Common myeloid progenitor, CD34-positive (primary cell): ENCODE measurements around the gene STYX.

ENCODE experiments used
- CTCF ChIA-PET: fragments of 350-600 bp; sonication (Branson Sonifier 250); formaldehyde crosslinking; loops from one replicate; lab custom pipeline; 2021; ENCODE audit warnings: antibody characterized with exemption; lab: Charles Lee
- POLR2A ChIA-PET: fragments of 350-600 bp; sonication (Branson Sonifier 250); formaldehyde crosslinking; loops from one replicate; lab custom pipeline; 2021; ENCODE audit warnings: antibody characterized with exemption; lab: Charles Lee
- DNase-seq, 3 donors: peaks; one replicate each; pipeline versions ENCODE4 v3.0.0 to v3.0.0-alpha.2; 2013
- H3K27ac ChIP-seq, 2 experiments: 1 replicate in 1 of 2; 2 replicates in 1 of 2; pipeline ENCODE4 v1.7.0; 2013; ENCODE audit warnings: inconsistent platforms in 2 of 2, low read length in 2 of 2, mild to moderate bottlenecking in 2 of 2, low read depth in 1 of 2, moderate library complexity in 1 of 2; ENCODE audit not compliant: severe bottlenecking in 2 of 2, insufficient read depth in 1 of 2, poor library complexity in 1 of 2
- H3K27me3 ChIP-seq, 5 experiments: replicated peaks in 2 of 5; 1 replicate in 3 of 5; 2 replicates in 2 of 5; pipeline versions ENCODE4 v1.6.1 to v1.7.0; 2013; ENCODE audit warnings: low read length in 4 of 5, mild to moderate bottlenecking in 2 of 5, moderate library complexity in 2 of 5, inconsistent platforms in 1 of 5; ENCODE audit not compliant: insufficient read depth in 5 of 5, control insufficient read depth in 4 of 5
- H3K36me3 ChIP-seq, 4 experiments: 1 replicate in 2 of 4; 2 replicates in 2 of 4; pipeline versions ENCODE4 v1.6.1 to v1.7.0; 2013; ENCODE audit warnings: low read length in 3 of 4, control low read depth in 1 of 4, mild to moderate bottlenecking in 1 of 4; ENCODE audit not compliant: control insufficient read depth in 4 of 4, insufficient read depth in 4 of 4
- H3K4me1 ChIP-seq, 4 experiments: 1 replicate in 3 of 4; 2 replicates in 1 of 4; pipeline versions ENCODE4 v1.6.1 to v1.7.1; 2013; ENCODE audit warnings: low read length in 3 of 4, mild to moderate bottlenecking in 3 of 4, control low read depth in 1 of 4, inconsistent platforms in 1 of 4, moderate library complexity in 1 of 4; ENCODE audit not compliant: control insufficient read depth in 4 of 4, insufficient read depth in 4 of 4; ENCODE audit errors: control extremely low read depth in 1 of 4
- H3K4me3 ChIP-seq, 7 experiments: 1 replicate in 4 of 7; 2 replicates in 3 of 7; pipeline versions ENCODE4 v1.5.1 to v1.7.0; 2013; ENCODE audit warnings: mild to moderate bottlenecking in 7 of 7, low read length in 6 of 7, moderate library complexity in 6 of 7, inconsistent platforms in 2 of 7, low read depth in 2 of 7, control low read depth in 1 of 7; ENCODE audit not compliant: insufficient read depth in 4 of 7, control insufficient read depth in 1 of 7; ENCODE audit errors: extremely low read depth in 1 of 7
- H3K9me3 ChIP-seq, 5 experiments: 1 replicate in 4 of 5; 2 replicates in 1 of 5; pipeline versions ENCODE4 v1.6.1 to v1.7.1; 2013; ENCODE audit warnings: low read length in 4 of 5, mild to moderate bottlenecking in 2 of 5, inconsistent platforms in 1 of 5, low read depth in 1 of 5, moderate library complexity in 1 of 5; ENCODE audit not compliant: control insufficient read depth in 4 of 5, insufficient read depth in 2 of 5; ENCODE audit errors: control extremely low read depth in 1 of 5
- WGBS: methylation state at CpG from one replicate; pipeline ENCODE4 v1.1.5; 2013; ENCODE audit not compliant: insufficient coverage; 5-methylcytosine and 5-hydroxymethylcytosine counted together

Gene STYX

DNA sequence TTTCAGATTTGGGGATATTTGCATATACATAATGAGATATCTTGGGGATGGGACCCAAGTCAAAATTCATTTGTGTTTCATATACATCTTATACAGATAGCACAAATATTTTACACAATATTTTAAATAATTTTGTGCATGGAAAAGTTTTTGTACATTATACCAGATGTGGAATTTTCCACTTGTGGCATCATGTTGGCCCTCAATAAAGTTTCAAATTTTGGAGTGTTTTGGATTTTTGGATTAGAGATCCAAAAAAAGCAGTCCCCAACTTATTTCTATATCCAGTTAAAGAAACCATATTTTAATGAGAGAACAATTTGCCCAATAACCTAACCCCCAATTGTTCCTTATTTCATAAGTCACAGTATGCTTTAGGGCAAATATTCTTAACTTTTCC, 56.9 kb downstream of the STYX start:
- Histone ChIP-seq H3K36me3 (peaks cover 0 to 2% (median 2%) of the 10 kb centered on the region in 4 experiments), H3K4me1 (peaks cover 12 to 39% (median 22%) of the 10 kb centered on the region in 4 experiments), H3K27me3 (no peaks in the 10 kb centered on the region), H3K27ac (no peak overlapping the region), H3K4me3 (no peak overlapping the region), H3K9me3 (no peaks in the 10 kb centered on the region)
- ChIA-PET CTCF (interaction anchor here (0.6 to 0.9 kb wide), 2 partner anchors 8 to 11 kb away, joined by 3 to 4 read pairs; no protein-coding TSS in a partner anchor), POLR2A (no interaction called here)
- DNase-seq, result no peak

DNA sequence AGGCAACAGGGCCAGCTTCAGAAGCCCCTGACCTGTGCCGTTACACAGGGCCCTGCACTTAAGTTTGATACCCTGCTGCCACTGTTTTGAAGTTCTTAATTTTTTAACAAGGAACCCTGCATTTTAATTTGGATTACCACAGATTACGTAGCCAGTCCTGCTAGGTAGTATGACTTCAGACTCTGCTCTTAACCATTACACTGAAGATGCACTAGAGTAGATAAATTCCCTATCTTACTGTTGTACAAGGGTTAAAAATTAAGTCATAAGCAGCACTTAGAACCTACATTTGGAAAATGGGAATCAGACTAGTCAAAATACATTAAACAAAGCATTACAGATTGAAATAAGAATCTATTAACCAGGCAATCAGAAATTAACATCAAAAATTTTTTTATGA, 59.2 kb downstream of the STYX start:
- H3K9me3 ChIP-seq, result no peaks in the 10 kb centered on the region
- H3K27me3 ChIP-seq, result no peaks in the 10 kb centered on the region
- H3K4me1 ChIP-seq, result peaks cover 10 to 26% (median 18%) of the 10 kb centered on the region in 4 experiments
- ChIA-PET POLR2A (no interaction called here), CTCF (no interaction called here)
- no CpG with 5 or more reads among the region's 2 CpGs for WGBS
- DNase-seq, result no peak
- peaks cover 0 to 2% (median 0%) of the 10 kb centered on the region in 4 experiments for H3K36me3 ChIP-seq
- H3K4me3 ChIP-seq, result no peak overlapping the region
- H3K27ac ChIP-seq, result no peak overlapping the region

DNA sequence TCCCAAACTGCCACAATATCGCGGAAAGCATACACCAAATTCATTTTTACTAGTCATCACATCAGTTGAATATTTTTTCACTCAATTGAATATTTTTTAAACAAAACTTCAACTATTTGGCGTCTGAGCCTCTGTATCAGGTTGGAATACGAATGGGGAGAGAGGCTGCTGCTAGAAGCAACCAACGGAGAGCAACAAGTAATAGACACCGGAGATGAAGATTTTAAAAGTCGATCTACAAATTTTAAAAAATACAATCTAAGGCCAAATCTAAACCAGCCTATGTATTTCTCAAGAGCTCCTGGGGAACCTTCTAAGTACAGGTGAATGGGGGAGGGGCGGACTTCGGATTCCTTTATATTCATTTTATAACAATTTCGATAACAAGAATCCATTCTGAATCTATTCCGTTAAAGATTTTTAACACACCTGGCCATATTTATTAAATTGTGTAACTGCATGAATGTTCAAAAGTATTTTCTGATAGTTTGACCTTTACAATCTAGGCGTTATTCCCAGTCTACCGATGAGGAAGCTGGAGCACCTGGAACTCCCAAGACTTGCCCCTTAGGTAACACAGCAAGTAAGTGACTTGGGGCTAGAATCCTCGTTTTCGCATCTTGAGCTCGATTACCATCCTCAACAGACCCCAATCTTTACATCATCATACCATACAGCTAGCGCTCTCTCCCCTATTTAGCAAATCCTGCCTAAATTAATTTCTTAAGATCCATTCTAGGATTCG, 60.2 kb downstream of the STYX start:
- peaks cover 10 to 23% (median 17%) of the 10 kb centered on the region in 4 experiments for H3K4me1 ChIP-seq
- peak overlapping the region in 6 of 7 experiments; percentile 71 to 98 (median 84) for H3K4me3 ChIP-seq
- no peak overlapping the region for H3K27ac ChIP-seq
- H3K27me3 ChIP-seq, result no peaks in the 10 kb centered on the region
- peaks cover 0 to 2% (median 0%) of the 10 kb centered on the region in 4 experiments for H3K36me3 ChIP-seq
- H3K9me3 ChIP-seq, result no peaks in the 10 kb centered on the region
- no peak for DNase-seq
- ChIA-PET POLR2A (no interaction called here), CTCF (interaction anchor here (0.6 to 1.1 kb wide), 2 partner anchors 16 to 53 kb away, joined by 3 read pairs; no protein-coding TSS in a partner anchor)
- 31% methylated on average over 5 of the region's 18 CpGs for WGBS

DNA sequence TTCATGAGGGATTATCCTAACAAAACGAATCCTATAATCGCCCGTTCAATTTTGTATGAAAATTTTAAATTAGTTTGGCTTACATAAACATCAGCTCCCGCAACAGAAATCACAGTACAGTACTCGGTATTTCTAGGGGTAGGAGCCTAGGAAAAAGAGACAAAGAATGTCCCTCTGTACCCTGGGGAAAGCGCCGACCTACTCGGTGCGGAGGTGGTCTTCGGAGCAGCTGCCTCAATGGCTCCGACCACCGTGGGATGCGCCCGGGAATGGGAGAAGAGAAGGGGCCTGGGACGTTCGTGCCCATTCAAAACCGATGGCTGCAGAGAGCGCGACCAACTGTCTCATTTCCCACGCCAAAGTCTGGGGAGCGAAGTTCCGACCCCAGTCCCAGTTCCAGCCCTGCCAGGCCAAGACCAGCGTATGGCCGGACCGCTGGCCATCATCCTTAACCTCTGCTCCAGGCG, 60.8 kb downstream of the STYX start:
- H3K4me3 ChIP-seq, result peak overlapping the region; percentile 50 to 98 (median 82)
- CTCF ChIA-PET, result interaction anchor here (1.1 to 1.2 kb wide), 2 partner anchors 10 to 17 kb away, joined by 3 read pairs; no protein-coding TSS in a partner anchor
- DNase-seq, result no peak
- WGBS, result 0% methylated on average over 15 of the region's 26 CpGs
- POLR2A ChIA-PET, result no interaction called here
- H3K27me3 ChIP-seq, result no peaks in the 10 kb centered on the region
- H3K4me1 ChIP-seq, result peaks cover 10 to 23% (median 17%) of the 10 kb centered on the region in 4 experiments
- peaks cover 0 to 2% (median 0%) of the 10 kb centered on the region in 4 experiments for H3K36me3 ChIP-seq
- H3K9me3 ChIP-seq, result no peaks in the 10 kb centered on the region
- peak overlapping the region in 1 of 2 experiments; percentile 58 for H3K27ac ChIP-seq

DNA sequence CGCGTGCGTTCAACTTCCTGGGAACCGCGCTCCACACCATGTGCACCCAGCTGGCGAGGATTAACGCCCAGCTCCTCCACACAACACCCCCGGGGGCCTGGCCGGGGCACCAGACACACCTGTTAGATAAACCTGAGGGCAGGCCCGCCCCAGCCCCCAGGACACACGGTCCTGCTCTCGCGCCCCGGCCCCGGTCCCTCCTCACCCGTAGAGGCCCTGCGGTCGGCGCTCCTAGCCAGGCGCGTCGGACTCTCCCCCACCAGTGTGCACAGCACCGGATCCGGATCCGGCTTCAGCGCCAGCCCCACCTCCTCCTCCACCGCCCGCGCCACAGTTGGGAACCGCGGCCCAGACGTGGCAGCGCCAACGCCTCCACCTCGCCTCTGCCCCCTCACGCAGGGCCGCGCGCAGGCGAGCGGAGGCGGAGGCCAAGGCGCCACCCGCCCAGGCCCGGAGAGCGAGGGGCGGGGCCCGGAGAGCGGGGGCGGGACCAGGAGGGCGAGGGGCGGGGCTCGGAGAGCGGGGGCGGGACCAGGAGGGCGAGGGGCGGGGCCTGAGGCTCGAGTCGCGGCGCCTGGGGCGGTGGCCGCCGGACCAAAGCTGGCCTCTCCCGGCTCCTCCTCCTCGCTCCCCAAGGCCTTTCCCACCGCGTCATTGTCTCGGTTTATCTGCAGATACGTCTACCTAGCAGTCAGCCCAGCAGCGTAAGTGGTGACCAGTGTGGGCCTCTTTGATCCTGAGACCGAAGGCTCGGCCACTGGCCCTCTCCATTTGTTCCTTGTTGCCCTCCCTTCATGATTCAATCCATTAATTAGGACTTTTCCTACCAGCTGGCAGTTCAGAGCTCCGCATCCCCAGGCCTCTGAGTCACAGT, 61.5 kb downstream of the STYX start, which contains the start of gene GNPNAT1:
Gene GNPNAT1, minus strand, starts transcription at position 385 of the 874 bp plus-strand sequence. CDS start 6,957 bp downstream, outside the sequence.
- H3K4me3 ChIP-seq, result peak within 1 kb of the TSS; percentile 50 to 98 (median 82)
- H3K27ac ChIP-seq, result peak within 1 kb of the TSS in 1 of 2 experiments; percentile 69
- WGBS, result 6% methylated on average over 51 of the region's 74 CpGs
- CTCF ChIA-PET, result interaction anchor here (1.2 kb wide), 1 partner anchor 9 kb away, joined by 3 read pairs; no protein-coding TSS in a partner anchor
- peaks cover 0 to 2% (median 0%) of the 10 kb centered on the region in 4 experiments for H3K36me3 ChIP-seq
- DNase-seq, result peak; percentile 88 to 95 (median 93)
- no peaks in the 10 kb centered on the region for H3K27me3 ChIP-seq
- H3K4me1 ChIP-seq, result peaks cover 10 to 23% (median 17%) of the 10 kb centered on the region in 4 experiments
- POLR2A ChIA-PET, result no interaction called here
- no peaks in the 10 kb centered on the region for H3K9me3 ChIP-seq

DNA sequence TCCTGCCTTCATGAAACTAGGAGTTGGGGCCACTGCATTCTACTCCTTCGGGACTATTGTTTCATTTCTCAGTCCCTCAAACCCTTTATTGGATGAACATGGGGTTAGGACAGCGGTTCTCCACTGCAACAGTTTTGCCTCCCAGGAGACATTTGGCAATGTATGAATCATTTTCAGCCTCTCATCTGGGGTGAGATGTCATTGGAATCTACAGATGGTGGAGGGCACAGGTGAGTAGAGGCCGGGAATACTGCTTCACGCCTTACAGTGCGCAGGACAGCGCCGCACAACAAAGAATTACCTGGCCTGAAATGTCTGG, 62.1 kb downstream of the STYX start:
- Histone ChIP-seq H3K4me3 (peak overlapping the region in 5 of 7 experiments; percentile 55 to 87 (median 62)), H3K4me1 (peaks cover 10 to 23% (median 17%) of the 10 kb centered on the region in 4 experiments), H3K27me3 (no peaks in the 10 kb centered on the region), H3K36me3 (peaks cover 0 to under 1% (median 0%) of the 10 kb centered on the region in 4 experiments), H3K27ac (peak overlapping the region in 1 of 2 experiments; percentile 69), H3K9me3 (peaks cover 0 to 2% (median 0%) of the 10 kb centered on the region in 5 experiments)
- POLR2A ChIA-PET, result no interaction called here
- DNase-seq, result peak in 1 of 3 donors; percentile 28
- CTCF ChIA-PET, result no interaction called here
- WGBS, result 95% methylated on average over 7 of the region's 7 CpGs
